ENCODE data around the gene CYLD.

CYLD gene

DNA sequence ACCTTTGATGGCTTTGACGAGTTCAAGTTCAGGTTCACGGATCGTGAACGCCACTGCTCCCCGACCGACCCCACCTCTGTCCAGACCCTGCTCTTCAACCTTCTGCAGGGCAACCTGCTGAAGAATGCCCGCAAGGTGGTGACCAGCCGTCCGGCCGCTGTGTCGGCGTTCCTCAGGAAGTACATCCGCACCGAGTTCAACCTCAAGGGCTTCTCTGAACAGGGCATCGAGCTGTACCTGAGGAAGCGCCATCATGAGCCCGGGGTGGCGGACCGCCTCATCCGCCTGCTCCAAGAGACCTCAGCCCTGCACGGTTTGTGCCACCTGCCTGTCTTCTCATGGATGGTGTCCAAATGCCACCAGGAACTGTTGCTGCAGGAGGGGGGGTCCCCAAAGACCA, 30.8 kb upstream of the CYLD start:
- no peak for DNase-seq (ENCODE audit: low read depth in 3 of 3)

- no peak for DNase-seq (ENCODE audit: low read depth in 3 of 3)
Observed at GRCh38 chr16:50711862-50712559, 29.9 kb upstream of the CYLD start.

GRCh38 chr16:50712560-50712898, 29.4 kb upstream of the CYLD start:
- DNase-seq (ENCODE audit: low read depth in 3 of 3) = no peak

GRCh38 chr16:50712956-50713355, 28.9 kb upstream of the CYLD start:
- DNase-seq (ENCODE audit: low read depth in 3 of 3) = no peak

DNA sequence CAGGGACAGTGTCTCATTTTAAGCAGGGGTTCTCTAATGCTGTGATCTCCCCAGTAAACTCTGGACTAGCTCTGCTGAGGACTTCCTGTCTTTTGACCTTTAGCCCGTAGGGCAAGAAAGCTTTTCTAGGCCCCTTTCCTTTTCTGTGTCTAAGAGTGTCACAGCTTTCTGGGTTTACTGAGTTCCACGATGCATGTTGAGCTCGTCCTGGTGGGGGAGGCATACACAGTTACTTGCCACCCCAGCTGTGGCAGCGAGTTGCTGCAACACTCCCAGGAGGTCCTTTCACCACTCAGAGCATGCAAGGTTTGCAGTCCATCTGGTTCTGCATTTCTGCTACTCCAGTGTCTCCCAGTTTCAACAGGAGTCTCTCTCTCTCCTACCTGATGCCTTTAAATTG, 24.8 kb upstream of the CYLD start:
- DNase-seq (ENCODE audit: low read depth in 3 of 3) = no peak

DNA sequence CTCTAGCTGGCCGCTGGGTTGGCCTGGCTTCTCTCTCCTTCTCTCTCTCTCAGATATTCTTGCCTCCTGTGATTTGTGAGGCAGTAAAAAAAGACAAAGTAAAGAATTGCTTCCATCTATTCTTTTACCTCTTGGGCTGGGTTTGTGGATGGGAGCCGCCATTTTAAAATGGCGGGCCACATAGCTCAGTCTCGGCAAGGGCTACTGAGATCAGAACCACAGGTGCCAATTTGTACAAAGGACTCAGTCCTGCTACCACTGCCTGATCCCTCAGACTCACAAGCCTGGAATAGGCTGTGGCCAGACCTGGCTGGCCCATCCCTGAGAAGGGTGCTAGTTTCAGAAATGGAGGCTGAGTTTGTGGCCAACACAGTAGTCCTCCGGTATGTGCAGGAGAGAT, 24.4 kb upstream of the CYLD start:
- DNase-seq (ENCODE audit: low read depth in 3 of 3) = no peak

DNA sequence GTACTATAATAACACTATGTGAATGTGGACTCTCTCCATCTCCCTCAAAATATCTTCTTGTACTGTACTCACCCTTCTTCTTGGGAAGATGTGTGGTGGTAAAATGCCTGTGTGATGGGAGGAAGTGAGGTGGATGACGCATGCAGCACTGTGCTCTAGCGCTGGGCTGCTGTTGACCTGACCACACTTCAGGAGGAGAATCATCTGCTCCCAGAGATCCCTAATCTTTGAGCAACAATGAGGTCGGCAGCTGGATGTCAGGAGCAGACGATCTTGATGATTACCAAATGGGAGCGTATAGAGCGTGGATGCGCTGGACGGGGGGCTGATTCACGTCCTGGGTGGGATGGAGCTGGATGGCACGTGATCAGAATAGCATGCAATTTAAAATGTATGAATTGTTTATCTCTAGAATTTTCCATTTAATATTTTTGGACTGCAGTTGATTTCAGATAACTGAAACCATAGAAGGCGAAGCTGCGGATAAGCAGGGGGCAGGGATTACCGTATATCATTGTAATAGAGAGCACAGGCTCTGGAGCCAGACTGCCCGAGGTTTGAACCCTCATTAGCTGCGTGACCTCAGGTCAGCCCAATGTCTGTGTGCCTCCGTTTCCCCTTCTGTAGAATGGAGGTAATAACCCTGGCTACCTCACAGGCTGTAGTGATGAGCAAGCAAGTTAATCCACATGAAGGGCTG, 23.7 kb upstream of the CYLD start:
- DNase-seq (ENCODE audit: low read depth in 3 of 3) = no peak

DNA sequence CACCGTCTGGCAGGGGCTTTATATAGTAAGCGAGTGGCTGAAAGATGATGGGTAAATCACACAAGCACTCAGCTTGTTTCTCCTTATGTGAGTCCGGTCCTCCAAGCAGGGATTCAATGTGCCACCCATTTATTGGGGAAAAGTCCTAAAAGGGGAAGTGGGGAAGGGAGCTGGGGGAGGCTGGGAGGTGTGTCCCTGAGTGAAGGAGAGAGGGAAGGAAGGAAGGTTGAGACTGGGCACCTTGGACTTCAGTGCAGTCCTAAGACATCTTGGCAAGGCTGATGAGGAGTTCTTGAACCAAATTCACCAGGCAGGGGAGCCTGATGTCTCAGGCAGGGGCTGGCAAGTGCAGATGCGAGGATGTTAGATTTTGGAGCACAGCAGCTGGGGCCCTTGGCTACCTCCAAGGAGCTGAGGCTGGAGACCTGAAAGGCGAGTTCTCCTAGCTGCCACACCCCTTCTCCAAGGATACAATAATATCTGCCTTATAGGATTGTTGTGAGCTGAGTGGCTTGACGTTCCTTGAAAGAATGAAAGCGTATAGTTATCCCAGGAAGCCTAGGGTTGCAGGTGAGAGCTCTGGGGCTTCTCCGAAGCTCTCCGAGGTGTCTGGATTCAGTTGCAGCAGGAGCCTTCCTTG, 23.0 kb upstream of the CYLD start:
- DNase-seq (ENCODE audit: low read depth in 3 of 3) = no peak

- no peak for DNase-seq (ENCODE audit: low read depth in 3 of 3)
Observed at GRCh38 chr16:50719401-50720337, 22.2 kb upstream of the CYLD start.

DNA sequence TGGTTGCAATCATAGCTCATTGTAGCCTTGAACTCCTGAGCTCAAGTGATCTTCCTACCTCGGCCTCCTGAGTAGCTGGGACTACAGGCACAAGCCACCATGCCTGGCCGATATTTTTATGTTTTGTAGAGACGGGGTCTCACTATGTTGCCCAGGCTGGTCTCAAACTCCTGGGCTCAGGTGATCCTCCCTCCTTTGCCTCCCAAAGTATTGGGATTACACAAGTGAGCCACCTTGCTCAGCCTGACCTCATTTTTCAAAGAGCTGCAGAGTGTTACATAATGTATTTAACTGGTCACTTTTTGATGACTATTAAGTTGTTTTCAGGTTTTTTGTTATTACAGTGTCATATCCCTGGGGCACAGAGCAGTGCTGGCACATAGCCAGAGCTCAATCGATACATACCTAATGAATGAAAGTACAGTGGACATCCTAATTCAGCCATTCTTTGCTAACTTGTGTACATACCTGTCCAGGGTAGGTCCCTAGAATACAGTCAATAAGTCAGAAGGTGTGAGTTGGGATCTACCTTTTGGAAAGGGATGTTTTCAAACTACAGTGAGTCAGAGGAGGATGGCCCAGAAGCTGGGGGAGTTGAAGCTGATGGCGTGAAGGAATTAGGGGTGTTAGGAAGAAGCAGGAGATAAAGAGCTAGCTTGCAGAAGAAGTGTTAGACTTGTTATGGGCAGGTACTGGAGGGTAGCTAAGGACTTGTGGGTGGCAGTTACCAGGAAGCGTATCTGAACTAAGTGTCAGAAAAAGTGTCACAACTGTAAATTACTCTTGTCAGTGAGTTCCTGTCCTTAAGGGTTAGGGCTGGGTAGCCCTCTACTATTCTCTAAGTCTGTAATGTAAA, 20.1 kb upstream of the CYLD start:
- DNase-seq (ENCODE audit: low read depth in 3 of 3) = no peak

DNA sequence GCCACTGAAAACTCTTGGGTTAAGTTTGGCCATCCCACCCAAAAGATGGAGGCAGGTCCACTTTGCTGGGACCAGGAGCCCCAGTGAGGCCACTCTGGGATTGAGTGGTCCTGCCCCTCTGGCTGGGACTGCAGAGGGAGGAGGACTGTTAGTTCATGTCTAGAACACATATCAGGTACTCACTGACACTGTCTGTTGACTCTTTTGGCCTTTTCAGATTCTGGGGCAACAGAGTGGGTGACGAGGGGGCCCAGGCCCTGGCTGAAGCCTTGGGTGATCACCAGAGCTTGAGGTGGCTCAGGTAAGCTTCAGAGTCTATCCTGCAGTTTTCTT, 19.5 kb upstream of the CYLD start:
- DNase-seq (ENCODE audit: low read depth in 3 of 3) = no peak

- DNase-seq (ENCODE audit: low read depth in 3 of 3) = no peak
Observed at GRCh38 chr16:50722960-50723359, 18.9 kb upstream of the CYLD start.

DNA sequence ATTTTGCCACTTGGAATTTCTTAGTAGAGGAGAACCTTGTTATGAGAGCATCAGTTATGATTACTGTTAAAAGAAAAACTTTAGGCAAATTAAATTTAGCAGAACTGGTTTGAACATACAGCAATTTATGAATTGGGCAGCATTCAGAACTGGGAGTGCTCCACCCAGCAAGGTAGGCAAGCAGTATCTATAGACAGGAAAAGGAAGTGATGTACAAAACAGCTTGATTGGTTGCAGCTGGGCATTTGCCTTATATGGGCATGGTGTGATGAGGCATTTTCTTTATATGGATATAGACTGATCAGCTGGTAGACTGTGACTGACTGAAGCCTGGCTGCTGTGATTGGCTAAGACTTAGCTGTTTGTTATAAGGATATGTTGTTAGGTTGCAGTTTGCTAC, 17.6 kb upstream of the CYLD start:
- DNase-seq (ENCODE audit: low read depth in 3 of 3) = no peak

- no peak for DNase-seq (ENCODE audit: low read depth in 3 of 3)
Observed at GRCh38 chr16:50731130-50731988, 10.5 kb upstream of the CYLD start.

GRCh38 chr16:50731989-50732832, 9.7 kb upstream of the CYLD start:
- no peak for DNase-seq (ENCODE audit: low read depth in 3 of 3)

DNA sequence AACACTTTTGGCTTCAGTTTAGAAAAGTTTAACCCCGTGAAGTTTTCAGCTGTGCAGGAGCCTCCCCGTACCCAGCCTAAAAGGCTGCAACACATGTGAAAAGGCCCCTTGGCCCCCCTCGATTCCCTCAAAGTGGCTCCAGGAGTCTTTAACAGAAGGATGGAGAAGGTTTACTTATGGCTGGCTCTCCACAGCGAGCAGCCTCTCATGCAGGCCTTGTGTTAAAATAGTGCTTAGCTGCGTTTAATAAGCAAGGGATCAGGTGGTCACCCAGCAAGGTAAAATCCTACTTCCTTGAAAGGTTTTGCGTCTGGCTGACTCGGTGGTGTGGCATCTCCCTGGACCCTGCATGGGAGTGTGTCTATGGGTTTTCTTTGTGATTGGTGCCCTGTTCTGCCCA, 8.4 kb upstream of the CYLD start:
- DNase-seq (ENCODE audit: low read depth in 3 of 3) = no peak

DNA sequence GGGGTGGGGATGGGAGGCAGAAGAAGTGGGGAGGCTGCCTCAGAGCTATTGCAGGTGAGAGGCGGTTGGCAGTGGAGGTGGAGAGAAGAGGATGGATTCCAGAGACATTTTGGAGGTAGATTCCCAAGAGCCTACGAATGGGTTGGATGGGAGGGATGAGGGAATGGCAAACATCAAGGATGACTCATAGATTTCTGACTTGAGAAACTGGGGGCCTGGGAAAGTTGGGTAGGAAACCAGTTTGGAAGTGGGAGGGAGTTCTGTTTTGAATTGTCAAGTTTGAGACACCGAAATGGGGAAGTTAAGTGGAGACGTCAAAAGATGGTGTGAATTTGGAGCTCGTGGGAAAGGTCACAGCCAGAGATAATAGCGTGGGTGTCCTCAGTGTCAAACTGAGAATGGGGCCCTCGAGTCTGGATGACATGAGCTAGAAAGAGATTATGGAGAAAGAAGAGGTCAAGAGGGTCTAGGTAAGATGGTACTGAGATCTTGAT, 6.2 kb upstream of the CYLD start:
- no peak for DNase-seq (ENCODE audit: low read depth in 3 of 3)

GRCh38 chr16:50736448-50736847, 5.4 kb upstream of the CYLD start:
- no peak for DNase-seq (ENCODE audit: low read depth in 3 of 3)

- no peak for DNase-seq (ENCODE audit: low read depth in 3 of 3)
Observed at GRCh38 chr16:50737420-50737959, 4.4 kb upstream of the CYLD start.
